Esophagus muscularis mucosa (tissue), 4 donors: ENCODE measurements around the gene HDX. TPM values are rescaled to one million over a fixed set of nuclear protein-coding genes. Genes with fewer than 3 reads are reported as not detected.
"Not testable (repeated sequence)": the region's sequence is repeated elsewhere in the genome, so short reads cannot be mapped to it uniquely, and the experiment has no call there.

ENCODE experiments used
- DNase-seq: peaks from one replicate; pipeline ENCODE4 v3.0.0-alpha.2; 2017; ENCODE audit errors: extremely low spot score
- H3K27ac ChIP-seq, 4 donors: fragments of 200-600 bp; sonication (generic); replicated peaks in 1 of 4; 1 replicate in 3 of 4; 2 replicates in 1 of 4; pipeline ENCODE4 v1.5.1; 2016 to 2019; ENCODE audit warnings: mild to moderate bottlenecking in 1 of 4
- H3K27me3 ChIP-seq, 4 donors: fragments of 200-600 bp; sonication (generic); one replicate each; pipeline versions ENCODE4 v1.5.1 to v1.6.0; 2016 to 2019
- H3K36me3 ChIP-seq, 4 donors: fragments of 200-600 bp; sonication (generic); one replicate each; pipeline ENCODE4 v1.5.1; 2016 to 2019
- H3K4me1 ChIP-seq, 4 donors: fragments of 200-600 bp; sonication (generic); one replicate each; pipeline ENCODE4 v1.5.1; 2016 to 2019
- H3K4me3 ChIP-seq, 4 donors: fragments of 200-600 bp; sonication (generic); 1 replicate in 2 of 4; 2 replicates in 2 of 4; pipeline ENCODE4 v1.5.1; 2016 to 2019; ENCODE audit warnings: mild to moderate bottlenecking in 4 of 4, moderate library complexity in 1 of 4
- H3K9me3 ChIP-seq, 4 donors: fragments of 200-600 bp; sonication (generic); 1 replicate in 3 of 4; 2 replicates in 1 of 4; pipeline ENCODE4 v1.5.1; 2016 to 2019
- EP300 ChIP-seq: sonication (generic); formaldehyde crosslinking; IDR thresholded peaks from one replicate; pipeline ENCODE4 v1.6.1; 2017; ENCODE audit warnings: antibody characterized with exemption
- POLR2A ChIP-seq: fragments of 450-650 bp; IDR thresholded peaks from one replicate; pipeline ENCODE4 v1.6.1; 2017; ENCODE audit warnings: antibody characterized with exemption, moderate library complexity, mild to moderate bottlenecking, low read depth
- POLR2AphosphoS5 ChIP-seq, 2 donors: sonication (generic); formaldehyde crosslinking; IDR thresholded peaks; one replicate each; pipeline ENCODE4 v1.6.1; 2017; ENCODE audit warnings: antibody characterized with exemption in 2 of 2
- whole genome bisulfite sequencing: methylation state at CpG from one replicate; pipeline ENCODE4 v1.1.5; 2018; 5-methylcytosine and 5-hydroxymethylcytosine counted together
- intact Hi-C: fragments of 100-400 bp; cut with DNase I; formaldehyde crosslinking; loops from one replicate; pipeline ENCODE4 v1.15.1; 2023
- total RNA-seq, 4 donors: library from RNA; depleted of rRNA; stranded (reverse); fragments of >200 nt; gene quantifications; one replicate each; pipeline versions ENCODE4 v1.1.0 to v1.2.1, GENCODE V29; 2016
- TF ChIP-seq, protein P1 (sequence below), 3 experiments: fragments of 200-600 bp in 2 of 3; fragments of 450-650 bp in 1 of 3; sonication (generic) in 2 of 3; IDR thresholded peaks; one replicate each; pipeline ENCODE4 v1.5.1; 2017 to 2019; ENCODE audit warnings: antibody characterized with exemption in 3 of 3, mild to moderate bottlenecking in 2 of 3, moderate library complexity in 1 of 3

The HDX gene, protein sequence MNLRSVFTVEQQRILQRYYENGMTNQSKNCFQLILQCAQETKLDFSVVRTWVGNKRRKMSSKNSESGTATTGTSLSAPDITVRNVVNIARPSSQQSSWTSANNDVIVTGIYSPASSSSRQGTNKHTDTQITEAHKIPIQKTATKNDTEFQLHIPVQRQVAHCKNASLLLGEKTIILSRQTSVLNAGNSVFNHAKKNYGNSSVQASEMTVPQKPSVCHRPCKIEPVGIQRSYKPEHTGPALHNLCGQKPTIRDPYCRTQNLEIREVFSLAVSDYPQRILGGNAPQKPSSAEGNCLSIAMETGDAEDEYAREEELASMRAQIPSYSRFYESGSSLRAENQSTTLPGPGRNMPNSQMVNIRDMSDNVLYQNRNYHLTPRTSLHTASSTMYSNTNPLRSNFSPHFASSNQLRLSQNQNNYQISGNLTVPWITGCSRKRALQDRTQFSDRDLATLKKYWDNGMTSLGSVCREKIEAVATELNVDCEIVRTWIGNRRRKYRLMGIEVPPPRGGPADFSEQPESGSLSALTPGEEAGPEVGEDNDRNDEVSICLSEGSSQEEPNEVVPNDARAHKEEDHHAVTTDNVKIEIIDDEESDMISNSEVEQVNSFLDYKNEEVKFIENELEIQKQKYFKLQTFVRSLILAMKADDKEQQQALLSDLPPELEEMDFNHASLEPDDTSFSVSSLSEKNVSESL
- total RNA-seq: 1 to 10 TPM; 3.3 to 7.9 (median 5.4) TPM

DNA sequence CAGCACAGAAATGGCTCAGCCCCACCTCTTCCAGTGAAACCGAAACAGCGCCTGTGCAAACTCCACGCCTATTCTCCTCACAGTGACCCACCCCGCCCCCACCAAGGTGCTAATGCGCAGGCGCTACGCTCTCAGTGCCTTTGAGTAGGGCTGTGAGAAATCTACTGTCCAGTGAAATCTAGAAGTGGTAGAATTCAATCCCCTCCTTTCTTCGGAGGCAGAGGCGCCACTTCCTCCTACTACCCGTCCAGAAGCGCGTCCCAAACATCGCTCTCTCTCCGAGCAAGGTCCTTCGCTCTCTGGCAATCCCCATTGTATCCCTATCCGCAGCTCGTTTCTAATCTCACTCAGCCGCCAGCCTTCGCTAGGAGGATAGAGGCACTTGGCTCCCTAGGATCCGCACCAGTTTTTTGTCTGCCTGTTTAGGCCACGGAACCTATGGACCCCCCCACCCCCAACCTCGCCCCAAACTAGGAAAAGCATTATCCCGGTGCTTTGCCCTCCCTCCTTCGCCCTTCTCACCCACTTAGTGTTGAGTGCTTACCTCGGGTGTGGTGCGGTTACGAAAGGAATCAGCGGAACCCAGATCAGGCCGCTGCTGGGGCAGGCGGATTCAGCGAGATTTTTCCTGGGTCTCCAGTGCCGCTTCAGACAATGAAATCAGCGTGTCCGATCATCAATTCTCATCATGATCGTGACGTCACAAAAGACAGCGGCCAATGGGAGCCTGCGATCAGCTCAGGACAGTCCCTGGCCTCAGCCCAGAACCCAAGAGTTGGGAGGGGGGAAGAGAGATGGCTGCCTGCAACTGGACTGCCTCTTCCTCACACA lies at the start of gene HDX:
HDX (minus strand) TSS at position 656 of the 831 bp plus-strand sequence. CDS start 27,056 bp downstream, outside the sequence.
- DNase-seq: peak; percentile 94
- peaks cover 0 to 6% (median 0%) of the 10 kb centered on the region in 4 donors for H3K4me1 ChIP-seq
- no peaks in the 10 kb centered on the region for H3K27me3 ChIP-seq
- intact Hi-C loops: no loop called here
- H3K36me3 ChIP-seq: no peaks in the 10 kb centered on the region
- no peak for TF ChIP-seq POLR2A
- TF ChIP-seq, protein P1, sequence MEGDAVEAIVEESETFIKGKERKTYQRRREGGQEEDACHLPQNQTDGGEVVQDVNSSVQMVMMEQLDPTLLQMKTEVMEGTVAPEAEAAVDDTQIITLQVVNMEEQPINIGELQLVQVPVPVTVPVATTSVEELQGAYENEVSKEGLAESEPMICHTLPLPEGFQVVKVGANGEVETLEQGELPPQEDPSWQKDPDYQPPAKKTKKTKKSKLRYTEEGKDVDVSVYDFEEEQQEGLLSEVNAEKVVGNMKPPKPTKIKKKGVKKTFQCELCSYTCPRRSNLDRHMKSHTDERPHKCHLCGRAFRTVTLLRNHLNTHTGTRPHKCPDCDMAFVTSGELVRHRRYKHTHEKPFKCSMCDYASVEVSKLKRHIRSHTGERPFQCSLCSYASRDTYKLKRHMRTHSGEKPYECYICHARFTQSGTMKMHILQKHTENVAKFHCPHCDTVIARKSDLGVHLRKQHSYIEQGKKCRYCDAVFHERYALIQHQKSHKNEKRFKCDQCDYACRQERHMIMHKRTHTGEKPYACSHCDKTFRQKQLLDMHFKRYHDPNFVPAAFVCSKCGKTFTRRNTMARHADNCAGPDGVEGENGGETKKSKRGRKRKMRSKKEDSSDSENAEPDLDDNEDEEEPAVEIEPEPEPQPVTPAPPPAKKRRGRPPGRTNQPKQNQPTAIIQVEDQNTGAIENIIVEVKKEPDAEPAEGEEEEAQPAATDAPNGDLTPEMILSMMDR (IDR thresholded peaks at IDR 0.05): no peak
- peak; percentile 73 to 83 for TF ChIP-seq POLR2AphosphoS5 (IDR thresholded peaks at IDR 0.05)
- no peak for TF ChIP-seq EP300
- H3K9me3 ChIP-seq: no peaks in the 10 kb centered on the region
- peak within 1 kb of the TSS; percentile 57 to 68 (median 62) for H3K4me3 ChIP-seq
- 33% methylated on average over 35 of the region's 38 CpGs for WGBS
- peak within 1 kb of the TSS; percentile 84 to 92 (median 90) for H3K27ac ChIP-seq

DNA sequence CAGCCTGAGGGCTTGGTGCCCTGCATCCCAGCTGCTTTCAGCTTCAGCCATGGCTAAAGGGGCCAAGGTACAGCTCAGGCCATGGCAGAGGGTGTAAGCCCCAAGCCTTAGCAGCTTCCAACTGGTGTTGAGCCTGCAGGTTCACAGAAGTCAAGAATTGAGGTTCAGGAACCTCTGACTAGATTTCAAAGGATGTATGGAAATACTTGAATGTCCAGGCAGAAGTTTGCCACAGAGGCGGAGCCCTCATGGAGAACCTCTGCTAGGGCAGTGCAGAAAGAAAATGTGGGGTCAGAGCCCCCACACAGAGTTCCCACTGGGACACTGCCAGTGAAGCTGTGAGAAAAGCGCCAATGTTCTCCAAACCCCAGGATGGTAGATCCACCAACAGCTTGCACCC lies 39.1 kb upstream of the HDX start:
- WGBS: 71% methylated on average over 2 of the region's 2 CpGs
- intact Hi-C loops, H3K36me3 ChIP-seq, H3K4me3 ChIP-seq, H3K27ac ChIP-seq, DNase-seq, H3K27me3 ChIP-seq, H3K9me3 ChIP-seq, H3K4me1 ChIP-seq: not testable (repeated sequence)

DNA sequence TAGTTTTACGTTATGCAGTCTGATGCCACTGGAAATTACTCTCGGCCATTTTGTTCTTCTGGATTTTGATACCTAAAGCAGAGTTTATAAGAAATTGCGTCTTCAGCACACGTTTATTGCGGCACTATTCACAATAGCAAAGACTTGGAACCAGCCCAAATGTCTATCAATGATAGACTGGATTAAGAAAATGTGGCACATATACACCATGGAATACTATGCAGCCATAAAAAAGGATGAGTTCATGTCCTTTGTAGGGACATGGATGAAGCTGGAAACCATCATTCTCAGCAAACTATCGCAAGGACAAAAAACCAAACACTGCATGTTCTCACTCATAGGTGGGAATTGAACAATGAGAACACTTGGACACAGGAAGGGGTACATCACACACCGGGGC lies 35.4 kb upstream of the HDX start:
- intact Hi-C loops, H3K27ac ChIP-seq: not testable (repeated sequence)

DNA sequence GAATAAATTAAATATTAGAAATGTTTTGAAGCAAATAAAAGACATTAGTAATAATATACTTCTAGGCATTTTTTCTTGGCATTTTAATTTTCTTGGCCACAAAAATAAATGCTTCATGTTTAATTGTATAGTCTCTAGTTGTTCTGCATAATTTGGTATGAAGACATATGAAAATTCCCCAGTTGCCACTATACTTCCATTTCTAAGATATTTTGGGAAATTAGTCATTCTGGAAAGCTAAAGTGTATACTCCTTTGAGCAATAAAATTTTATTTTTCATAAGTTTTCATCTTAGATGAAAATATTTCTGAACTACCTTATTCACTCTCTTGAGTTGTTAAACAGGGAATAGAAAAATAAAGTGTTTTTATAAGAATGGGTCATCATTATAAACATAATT lies 13.8 kb downstream of the HDX start:
- DNase-seq: no peak
- Histone ChIP-seq H3K9me3 (no peaks in the 10 kb centered on the region), H3K4me3 (no peak overlapping the region), H3K27ac (no peak overlapping the region), H3K4me1 (no peaks in the 10 kb centered on the region), H3K36me3 (no peaks in the 10 kb centered on the region), H3K27me3 (no peaks in the 10 kb centered on the region)
- intact Hi-C loops: no loop called here
- TF ChIP-seq, protein P1 (IDR thresholded peaks at IDR 0.05): no peak
- TF ChIP-seq EP300 (no peak), POLR2A (no peak), POLR2AphosphoS5 (IDR thresholded peaks at IDR 0.05) (no peak)

More for the DNA sequence above, 35.4 kb upstream of the HDX start:
- DNase-seq, H3K9me3 ChIP-seq, H3K4me1 ChIP-seq, H3K4me3 ChIP-seq, H3K27me3 ChIP-seq, H3K36me3 ChIP-seq: not testable (repeated sequence)
- WGBS: 89% methylated on average over 6 of the region's 7 CpGs

DNA sequence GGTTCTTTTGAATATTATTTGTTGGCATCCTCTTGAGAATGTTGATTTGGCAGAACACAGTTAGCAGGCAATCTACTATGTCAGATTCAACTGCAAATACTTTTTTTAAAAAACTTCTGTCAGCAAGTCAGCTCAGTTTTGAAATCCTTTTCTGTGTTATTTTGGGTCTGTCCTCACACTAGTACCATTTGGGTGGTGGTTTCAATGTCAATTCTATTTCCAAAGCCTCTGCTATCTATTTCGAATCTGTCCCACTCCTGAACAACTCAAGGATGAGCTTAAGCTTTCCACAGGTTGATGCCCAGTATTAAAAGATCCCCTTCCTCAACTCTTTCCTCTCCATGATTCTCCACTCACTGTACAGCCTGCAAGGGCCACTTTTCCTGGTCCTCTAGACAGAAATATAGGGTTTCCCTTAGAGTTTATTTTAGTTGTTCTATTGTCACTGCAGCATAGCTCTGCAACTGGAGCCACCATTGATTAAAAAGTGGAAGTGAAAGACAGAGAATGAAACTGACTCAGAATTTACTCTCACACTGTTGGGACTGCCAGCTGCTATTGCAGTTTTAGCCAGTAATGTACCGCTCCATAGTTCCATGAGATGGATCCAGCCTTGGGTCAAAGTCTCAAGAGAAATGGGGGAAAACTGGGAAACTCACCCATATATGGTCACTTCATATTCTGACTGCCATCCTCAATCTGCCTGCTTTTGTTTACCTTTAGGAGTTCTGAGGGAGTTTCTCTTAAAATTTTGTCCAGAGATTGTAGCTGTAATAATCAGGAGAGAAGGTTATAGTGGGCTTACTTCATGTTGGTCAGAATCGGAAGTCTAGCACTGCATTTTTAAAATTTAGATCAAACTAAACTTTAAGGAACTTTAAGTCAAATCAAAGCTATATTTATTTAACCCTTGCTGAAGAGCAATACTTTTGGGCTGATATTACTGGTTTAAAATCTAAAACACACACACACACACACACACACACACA lies 14.6 kb downstream of the HDX start:
- DNase-seq: no peak
- intact Hi-C loops: no loop called here
- TF ChIP-seq POLR2A (no peak), EP300 (no peak), POLR2AphosphoS5 (IDR thresholded peaks at IDR 0.05) (no peak)
- TF ChIP-seq, protein P1 (IDR thresholded peaks at IDR 0.05): no peak
- no peaks in the 10 kb centered on the region for H3K4me1 ChIP-seq
- H3K27ac ChIP-seq: no peak overlapping the region
- no peaks in the 10 kb centered on the region for H3K27me3 ChIP-seq
- H3K9me3 ChIP-seq: no peaks in the 10 kb centered on the region
- 74% methylated on average over 3 of the region's 3 CpGs for WGBS
- no peaks in the 10 kb centered on the region for H3K36me3 ChIP-seq
- no peak overlapping the region for H3K4me3 ChIP-seq
